DND-41 (cell line): ENCODE measurements around the gene FAM43A.

Source experiments
- ATAC-seq: fragments of 200-7000 bp; cut with Tn5 transposase; 3 replicates; pipeline ENCODE4 v1.9.1; 2021; ENCODE audit warnings: low read depth; ENCODE audit not compliant: insufficient read depth
- DNase-seq: peaks from one replicate; pipeline ENCODE4 v3.0.0-alpha.2; 2020
- H2AFZ ChIP-seq: 2 replicates; pipeline ENCODE4 v1.6.0; 2012; ENCODE audit warnings: low read depth, low read length
- H3K27ac ChIP-seq: 2 replicates; pipeline ENCODE4 v1.5.1; 2012; ENCODE audit warnings: low read length, inconsistent platforms
- H3K27me3 ChIP-seq: fragments of 200-600 bp; sonication (generic); 2 replicates; pipeline ENCODE4 v1.6.0; 2012; ENCODE audit warnings: low read length, mild to moderate bottlenecking, inconsistent platforms; ENCODE audit not compliant: insufficient read depth, poor library complexity
- H3K36me3 ChIP-seq: 2 replicates; pipeline ENCODE4 v1.5.1; 2012; ENCODE audit warnings: low read length, inconsistent platforms; ENCODE audit not compliant: insufficient read depth
- H3K4me1 ChIP-seq: 2 replicates; pipeline ENCODE4 v1.5.1; 2012; ENCODE audit warnings: mild to moderate bottlenecking, low read length; ENCODE audit not compliant: insufficient read depth
- H3K4me2 ChIP-seq: 2 replicates; pipeline ENCODE4 v1.6.0; 2012; ENCODE audit warnings: mild to moderate bottlenecking, moderate library complexity, low read length, inconsistent platforms; ENCODE audit not compliant: insufficient read depth
- H3K4me3 ChIP-seq, 2 experiments: fragments of 200-600 bp in 1 of 2; shearing (Covaris generic) in 1 of 2; 2 replicates each; pipeline ENCODE4 v1.5.1; 2012 to 2016; ENCODE audit warnings: inconsistent platforms in 2 of 2, low read length in 2 of 2, mild to moderate bottlenecking in 2 of 2, low read depth in 1 of 2, moderate library complexity in 1 of 2
- H3K79me2 ChIP-seq: 2 replicates; pipeline ENCODE4 v1.6.0; 2012; ENCODE audit warnings: low read length, inconsistent platforms; ENCODE audit not compliant: insufficient read depth
- H3K9ac ChIP-seq: 2 replicates; pipeline ENCODE4 v1.6.0; 2012; ENCODE audit warnings: low read depth, mild to moderate bottlenecking, inconsistent platforms, low read length, moderate library complexity
- H3K9me3 ChIP-seq: 2 replicates; pipeline ENCODE4 v1.5.1; 2012; ENCODE audit warnings: low read length, moderate library complexity, mild to moderate bottlenecking, inconsistent platforms; ENCODE audit not compliant: insufficient read depth, severe bottlenecking
- H4K20me1 ChIP-seq: 2 replicates; pipeline ENCODE4 v1.6.0; 2012; ENCODE audit warnings: low read length; ENCODE audit not compliant: insufficient read depth
- EZH2 ChIP-seq: IDR thresholded peaks from 3 replicates; pipeline ENCODE4 v1.6.1; 2012; ENCODE audit warnings: borderline replicate concordance, low read depth, mild to moderate bottlenecking, moderate library complexity, low read length, inconsistent platforms; ENCODE audit not compliant: severe bottlenecking
- TF ChIP-seq, protein P1 (sequence below): IDR thresholded peaks from 2 replicates; pipeline ENCODE4 v1.5.1; 2012; ENCODE audit warnings: borderline replicate concordance, low read length, moderate library complexity, mild to moderate bottlenecking; ENCODE audit not compliant: poor library complexity, severe bottlenecking; ENCODE audit errors: extremely low read depth

Gene FAM43A

DNA sequence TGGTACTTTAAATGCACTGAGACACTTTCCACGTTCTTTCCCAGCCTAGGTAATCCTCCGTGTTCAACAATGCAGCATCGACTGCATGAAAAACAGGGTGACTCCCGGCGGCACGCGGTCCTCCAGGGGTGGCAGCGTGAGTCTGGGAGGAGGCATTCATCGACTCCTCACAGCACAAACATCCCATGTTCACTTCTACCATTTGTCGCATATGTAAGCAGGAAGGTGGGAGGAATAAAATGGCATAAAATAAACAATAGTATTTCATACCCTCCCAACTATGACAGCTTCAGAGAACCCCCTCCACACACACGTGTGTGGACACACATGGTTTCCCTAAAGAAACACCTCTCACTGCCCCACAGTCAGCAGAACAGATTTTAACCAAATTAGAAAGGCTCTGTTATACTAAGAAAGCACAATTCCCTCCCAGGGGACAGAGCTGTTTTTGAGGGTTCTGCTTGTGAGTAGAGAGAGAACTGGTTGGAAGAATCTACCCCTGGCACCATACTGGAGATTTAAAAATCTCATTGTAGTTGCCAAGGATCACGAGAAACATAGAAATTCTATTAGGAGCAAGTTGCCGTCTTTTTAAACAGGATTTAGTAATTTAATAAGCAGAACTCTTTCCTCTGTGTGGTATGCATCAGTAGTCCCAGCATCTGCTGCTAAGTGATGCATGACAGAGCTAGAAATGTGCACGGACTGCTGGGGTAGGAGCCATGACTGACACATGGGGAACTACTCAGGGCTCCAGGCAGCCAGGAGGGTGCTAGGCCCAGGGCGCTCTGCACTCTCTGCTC, 6.0 kb downstream of the FAM43A start:
- ATAC-seq (no peak), DNase-seq (no peak)
- Histone ChIP-seq H3K4me2 (no peak overlapping the region), H3K79me2 (no peaks in the 10 kb centered on the region), H3K4me1 (peaks cover 5% of the 10 kb centered on the region), H3K27me3 (peaks cover 1% of the 10 kb centered on the region), H3K36me3 (no peaks in the 10 kb centered on the region), H3K9ac (no peak overlapping the region), H4K20me1 (no peaks in the 10 kb centered on the region), H3K27ac (no peak overlapping the region), H3K9me3 (no peaks in the 10 kb centered on the region), H3K4me3 (no peak overlapping the region), H2AFZ (no peak overlapping the region)
- TF ChIP-seq, protein P1, sequence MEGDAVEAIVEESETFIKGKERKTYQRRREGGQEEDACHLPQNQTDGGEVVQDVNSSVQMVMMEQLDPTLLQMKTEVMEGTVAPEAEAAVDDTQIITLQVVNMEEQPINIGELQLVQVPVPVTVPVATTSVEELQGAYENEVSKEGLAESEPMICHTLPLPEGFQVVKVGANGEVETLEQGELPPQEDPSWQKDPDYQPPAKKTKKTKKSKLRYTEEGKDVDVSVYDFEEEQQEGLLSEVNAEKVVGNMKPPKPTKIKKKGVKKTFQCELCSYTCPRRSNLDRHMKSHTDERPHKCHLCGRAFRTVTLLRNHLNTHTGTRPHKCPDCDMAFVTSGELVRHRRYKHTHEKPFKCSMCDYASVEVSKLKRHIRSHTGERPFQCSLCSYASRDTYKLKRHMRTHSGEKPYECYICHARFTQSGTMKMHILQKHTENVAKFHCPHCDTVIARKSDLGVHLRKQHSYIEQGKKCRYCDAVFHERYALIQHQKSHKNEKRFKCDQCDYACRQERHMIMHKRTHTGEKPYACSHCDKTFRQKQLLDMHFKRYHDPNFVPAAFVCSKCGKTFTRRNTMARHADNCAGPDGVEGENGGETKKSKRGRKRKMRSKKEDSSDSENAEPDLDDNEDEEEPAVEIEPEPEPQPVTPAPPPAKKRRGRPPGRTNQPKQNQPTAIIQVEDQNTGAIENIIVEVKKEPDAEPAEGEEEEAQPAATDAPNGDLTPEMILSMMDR = no peak
- TF ChIP-seq EZH2 = no peak

DNA sequence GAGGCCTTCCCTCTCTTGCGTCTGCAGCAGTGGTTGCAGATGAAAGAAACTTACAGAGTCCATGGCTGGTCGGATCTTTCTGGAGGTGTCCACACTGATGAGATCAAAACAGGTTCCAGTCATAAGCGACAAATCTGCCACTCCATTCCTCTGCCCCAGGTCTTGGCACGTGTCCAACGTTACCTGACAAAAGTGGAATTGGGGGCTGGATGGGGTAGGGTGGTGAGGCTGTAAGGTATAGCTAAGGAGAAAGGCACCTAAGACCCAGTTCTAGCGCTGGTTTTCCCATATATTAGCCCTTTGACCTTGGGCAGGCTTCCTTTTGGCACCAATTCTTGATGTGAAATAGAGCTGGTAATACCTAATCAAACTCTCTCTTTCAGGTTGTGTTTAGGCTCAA, 11.0 kb downstream of the FAM43A start:
- Histone ChIP-seq H3K79me2 (no peaks in the 10 kb centered on the region), H3K27me3 (peaks cover 8% of the 10 kb centered on the region), H3K9ac (no peak overlapping the region), H3K4me3 (no peak overlapping the region), H3K4me2 (no peak overlapping the region), H3K27ac (no peak overlapping the region), H4K20me1 (no peaks in the 10 kb centered on the region), H2AFZ (no peak overlapping the region), H3K36me3 (no peaks in the 10 kb centered on the region), H3K4me1 (no peaks in the 10 kb centered on the region), H3K9me3 (no peaks in the 10 kb centered on the region)
- ATAC-seq (no peak), DNase-seq (no peak)
- TF ChIP-seq, protein P1 = no peak
- TF ChIP-seq EZH2 = no peak

GRCh38 chr3:194702545-194702944, 16.9 kb downstream of the FAM43A start:
- no peak overlapping the region for H3K27ac ChIP-seq
- TF ChIP-seq, protein P1 = no peak
- no peak for TF ChIP-seq EZH2
- H3K4me1 ChIP-seq = no peaks in the 10 kb centered on the region
- H3K79me2 ChIP-seq = no peaks in the 10 kb centered on the region
- H2AFZ ChIP-seq = no peak overlapping the region
- H3K9ac ChIP-seq = no peak overlapping the region
- no peaks in the 10 kb centered on the region for H4K20me1 ChIP-seq
- no peak for ATAC-seq
- peaks cover 6% of the 10 kb centered on the region for H3K27me3 ChIP-seq
- no peak overlapping the region for H3K4me3 ChIP-seq
- DNase-seq = no peak
- H3K36me3 ChIP-seq = no peaks in the 10 kb centered on the region
- no peak overlapping the region for H3K4me2 ChIP-seq
- H3K9me3 ChIP-seq = no peaks in the 10 kb centered on the region
